IPS-18a (cell line): ENCODE data around the gene ADAMTS17.

Source experiments
- H3K27ac ChIP-seq: one replicate; pipeline ENCODE4 v1.5.1; 2013; ENCODE audit warnings: low read length
- H3K27me3 ChIP-seq: one replicate; pipeline ENCODE4 v1.6.1; 2013; ENCODE audit warnings: mild to moderate bottlenecking, low read length; ENCODE audit not compliant: control insufficient read depth, insufficient read depth
- H3K36me3 ChIP-seq: one replicate; pipeline ENCODE4 v1.6.1; 2013; ENCODE audit warnings: low read depth, low read length; ENCODE audit not compliant: control insufficient read depth
- H3K4me1 ChIP-seq: one replicate; pipeline ENCODE4 v1.6.1; 2013; ENCODE audit warnings: low read depth, low read length; ENCODE audit not compliant: control insufficient read depth
- H3K4me3 ChIP-seq: one replicate; pipeline ENCODE4 v1.5.1; 2013; ENCODE audit warnings: low read length
- H3K9ac ChIP-seq: one replicate; pipeline ENCODE4 v1.6.1; 2013; ENCODE audit warnings: mild to moderate bottlenecking, low read length, moderate library complexity
- H3K9me3 ChIP-seq: one replicate; pipeline ENCODE4 v1.6.1; 2013; ENCODE audit warnings: low read depth, low read length; ENCODE audit not compliant: control insufficient read depth

Gene ADAMTS17

GRCh38 chr15:100049936-100050876 lies 291.6 kb downstream of the ADAMTS17 start:
- peaks cover 11% of the 10 kb centered on the region for H3K4me1 ChIP-seq
- no peaks in the 10 kb centered on the region for H3K36me3 ChIP-seq

GRCh38 chr15:100049483-100049882 lies 292.3 kb downstream of the ADAMTS17 start:
- Histone ChIP-seq H3K9ac (no peak overlapping the region), H3K9me3 (no peaks in the 10 kb centered on the region), H3K4me3 (no peak overlapping the region), H3K27me3 (no peaks in the 10 kb centered on the region), H3K4me1 (peaks cover 11% of the 10 kb centered on the region), H3K36me3 (no peaks in the 10 kb centered on the region), H3K27ac (no peak overlapping the region)

More at GRCh38 chr15:100049936-100050876, 291.6 kb downstream of the ADAMTS17 start:
- Histone ChIP-seq H3K27ac (no peak overlapping the region), H3K4me3 (no peak overlapping the region), H3K9ac (no peak overlapping the region), H3K27me3 (no peaks in the 10 kb centered on the region), H3K9me3 (no peaks in the 10 kb centered on the region)

DNA sequence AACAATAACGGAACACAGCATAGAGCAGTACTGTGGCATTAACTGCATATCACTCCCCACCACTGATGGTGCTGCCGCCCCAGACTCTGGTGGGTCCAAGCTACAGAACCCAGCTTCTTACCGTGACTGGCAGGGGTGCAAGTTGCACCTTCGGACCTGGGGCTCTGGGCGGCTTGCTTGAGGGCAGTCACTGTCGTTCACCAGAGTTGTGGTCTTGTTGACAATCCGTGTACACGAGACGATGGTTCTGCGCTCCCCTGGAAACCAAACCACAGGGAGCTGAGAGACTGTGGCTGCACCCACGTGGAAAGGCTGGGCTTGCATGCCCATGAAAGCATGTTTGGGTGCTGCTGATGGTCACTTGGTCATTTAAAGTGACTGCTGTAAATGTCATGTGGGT lies 293.0 kb downstream of the ADAMTS17 start:
- Histone ChIP-seq H3K27me3 (no peaks in the 10 kb centered on the region), H3K36me3 (no peaks in the 10 kb centered on the region), H3K4me3 (no peak overlapping the region), H3K27ac (no peak overlapping the region), H3K9ac (no peak overlapping the region), H3K9me3 (no peaks in the 10 kb centered on the region), H3K4me1 (peaks cover 11% of the 10 kb centered on the region)

DNA sequence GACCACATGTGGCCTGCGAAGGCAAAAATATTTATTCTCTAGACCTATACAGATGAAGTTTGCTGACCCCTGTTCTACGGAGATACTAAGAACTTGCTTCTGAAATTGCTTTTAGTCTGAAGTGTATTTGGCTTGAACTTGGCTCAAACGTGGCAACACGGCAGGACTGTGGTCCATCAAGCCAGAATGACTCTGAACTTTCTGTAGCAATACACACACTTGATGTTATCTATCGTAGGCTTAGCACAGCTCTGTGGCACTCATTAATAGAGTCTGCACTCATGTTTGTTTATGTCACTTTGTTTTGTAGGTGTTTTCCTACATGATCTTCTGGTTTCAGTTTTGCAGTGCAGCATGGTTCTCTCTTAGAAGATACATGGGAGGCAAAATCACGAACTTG lies 298.1 kb downstream of the ADAMTS17 start:
- no peaks in the 10 kb centered on the region for H3K27me3 ChIP-seq
- H3K9ac ChIP-seq, result no peak overlapping the region
- no peaks in the 10 kb centered on the region for H3K4me1 ChIP-seq
- H3K27ac ChIP-seq, result no peak overlapping the region
- no peak overlapping the region for H3K4me3 ChIP-seq
- no peaks in the 10 kb centered on the region for H3K36me3 ChIP-seq
- no peaks in the 10 kb centered on the region for H3K9me3 ChIP-seq

- Histone ChIP-seq H3K27ac (no peak overlapping the region), H3K9me3 (no peaks in the 10 kb centered on the region), H3K4me1 (no peaks in the 10 kb centered on the region), H3K4me3 (no peak overlapping the region), H3K9ac (no peak overlapping the region), H3K36me3 (no peaks in the 10 kb centered on the region), H3K27me3 (no peaks in the 10 kb centered on the region)
Measured at GRCh38 chr15:100043068-100043641, 298.6 kb downstream of the ADAMTS17 start.

- H3K9ac ChIP-seq, result no peak overlapping the region
- H3K36me3 ChIP-seq, result no peaks in the 10 kb centered on the region
- no peaks in the 10 kb centered on the region for H3K9me3 ChIP-seq
- H3K27ac ChIP-seq, result no peak overlapping the region
- H3K4me1 ChIP-seq, result no peaks in the 10 kb centered on the region
- H3K27me3 ChIP-seq, result no peaks in the 10 kb centered on the region
- no peak overlapping the region for H3K4me3 ChIP-seq
Measured at GRCh38 chr15:100042558-100042957, 299.2 kb downstream of the ADAMTS17 start.

- no peaks in the 10 kb centered on the region for H3K27me3 ChIP-seq
- H3K9ac ChIP-seq, result no peak overlapping the region
- H3K36me3 ChIP-seq, result no peaks in the 10 kb centered on the region
- no peaks in the 10 kb centered on the region for H3K9me3 ChIP-seq
- no peaks in the 10 kb centered on the region for H3K4me1 ChIP-seq
- H3K27ac ChIP-seq, result no peak overlapping the region
- H3K4me3 ChIP-seq, result no peak overlapping the region
Measured at GRCh38 chr15:100041127-100041828, 300.5 kb downstream of the ADAMTS17 start.

DNA sequence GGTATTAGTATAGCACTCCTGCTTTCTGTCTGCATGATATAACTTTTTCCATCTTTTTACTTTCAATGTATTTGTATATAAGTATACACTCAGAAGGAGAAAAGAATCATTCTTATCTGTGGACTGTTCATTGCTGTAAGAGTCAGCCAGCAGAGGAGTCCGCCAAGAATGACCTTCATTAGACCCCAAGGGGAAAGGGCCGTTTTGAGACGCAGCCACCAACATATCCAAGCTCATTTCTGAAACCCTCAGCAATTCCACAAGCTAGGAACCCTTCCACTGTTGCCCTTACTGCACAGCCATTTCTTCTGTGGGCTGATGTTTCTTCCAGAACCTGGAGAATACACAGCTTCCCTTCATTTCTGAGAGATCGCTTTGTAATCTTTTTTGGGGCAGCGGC lies 301.8 kb downstream of the ADAMTS17 start:
- Histone ChIP-seq H3K4me1 (no peaks in the 10 kb centered on the region), H3K9me3 (no peaks in the 10 kb centered on the region), H3K36me3 (no peaks in the 10 kb centered on the region), H3K9ac (no peak overlapping the region), H3K27me3 (no peaks in the 10 kb centered on the region), H3K4me3 (no peak overlapping the region), H3K27ac (no peak overlapping the region)

- Histone ChIP-seq H3K4me1 (no peaks in the 10 kb centered on the region), H3K27ac (no peak overlapping the region), H3K4me3 (no peak overlapping the region), H3K9ac (no peak overlapping the region), H3K36me3 (no peaks in the 10 kb centered on the region), H3K27me3 (no peaks in the 10 kb centered on the region), H3K9me3 (no peaks in the 10 kb centered on the region)
Measured at GRCh38 chr15:100038736-100039135, 303.0 kb downstream of the ADAMTS17 start.

DNA sequence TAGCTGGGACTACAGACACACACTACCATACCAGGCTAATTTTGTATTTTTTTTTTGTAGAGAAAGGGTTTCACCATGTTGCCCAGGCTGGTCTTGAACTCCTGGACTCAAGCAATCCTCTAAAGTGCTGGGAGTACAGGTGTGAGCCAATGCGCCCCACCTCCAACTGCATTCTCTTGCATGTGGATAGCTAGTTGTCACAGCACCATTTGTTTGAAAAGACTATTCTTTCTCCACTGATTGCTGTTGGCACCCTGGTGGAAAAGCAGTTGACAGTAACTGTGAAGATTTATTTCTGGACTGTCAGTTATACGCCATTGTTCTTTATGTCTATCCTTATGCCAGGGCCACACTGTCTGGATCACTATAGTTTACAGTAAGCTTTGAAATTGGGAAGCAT lies 303.9 kb downstream of the ADAMTS17 start:
- no peak overlapping the region for H3K9ac ChIP-seq
- no peak overlapping the region for H3K27ac ChIP-seq
- no peaks in the 10 kb centered on the region for H3K9me3 ChIP-seq
- H3K4me1 ChIP-seq, result no peaks in the 10 kb centered on the region
- H3K27me3 ChIP-seq, result no peaks in the 10 kb centered on the region
- H3K36me3 ChIP-seq, result no peaks in the 10 kb centered on the region
- no peak overlapping the region for H3K4me3 ChIP-seq

GRCh38 chr15:100036015-100036414 lies 305.8 kb downstream of the ADAMTS17 start:
- H3K9ac ChIP-seq, result no peak overlapping the region
- H3K27me3 ChIP-seq, result no peaks in the 10 kb centered on the region
- H3K9me3 ChIP-seq, result no peaks in the 10 kb centered on the region
- H3K4me3 ChIP-seq, result no peak overlapping the region
- H3K36me3 ChIP-seq, result no peaks in the 10 kb centered on the region
- no peaks in the 10 kb centered on the region for H3K4me1 ChIP-seq
- H3K27ac ChIP-seq, result no peak overlapping the region
